GM23338 (cell line): ENCODE results near the gene PDK3.

Experiments
- CREB1 ChIP-seq: fragments of 250-450 bp; sonication (Bioruptor Pico); IDR thresholded peaks from 2 replicates; pipeline ENCODE4 v1.5.0; 2020; ENCODE audit warnings: low read depth, mild to moderate bottlenecking, moderate library complexity
- EZH2 ChIP-seq: fragments of 200-600 bp; sonication (generic); IDR thresholded peaks from one replicate; pipeline ENCODE4 v1.8.0; 2017; ENCODE audit warnings: antibody characterized with exemption, mild to moderate bottlenecking, low read depth; ENCODE audit not compliant: unreplicated experiment
- EZH2phosphoT487 ChIP-seq: fragments of 200-600 bp; sonication (generic); IDR thresholded peaks from one replicate; pipeline ENCODE4 v1.8.1; 2018; ENCODE audit warnings: antibody characterized with exemption; ENCODE audit not compliant: unreplicated experiment
- JUNB ChIP-seq: IDR thresholded peaks from one replicate; pipeline ENCODE4 v1.6.1; 2016; ENCODE audit warnings: antibody characterized with exemption; ENCODE audit not compliant: unreplicated experiment
- POLR2AphosphoS5 ChIP-seq: IDR thresholded peaks from 2 replicates; pipeline ENCODE4 v1.6.1; 2016; ENCODE audit warnings: antibody characterized with exemption, low read depth
- STAT1 ChIP-seq: IDR thresholded peaks from one replicate; pipeline ENCODE4 v1.6.1; 2016; ENCODE audit warnings: antibody characterized with exemption; ENCODE audit not compliant: unreplicated experiment
- ZNF114 ChIP-seq: fragments of 250-450 bp; sonication (Bioruptor Pico); IDR thresholded peaks from 2 replicates; pipeline ENCODE4 v1.5.0; 2020; ENCODE audit warnings: mild to moderate bottlenecking, moderate library complexity
- TF ChIP-seq, protein P1 (sequence below), 2 experiments: fragments of 200-600 bp in 1 of 2; sonication (generic) in 1 of 2; conservative IDR thresholded peaks; 2 replicates each; pipeline versions ENCODE4 v1.5.1 to v1.6.1; 2016 to 2017; ENCODE audit warnings: antibody characterized with exemption in 2 of 2, low read depth in 2 of 2, mild to moderate bottlenecking in 2 of 2, moderate library complexity in 1 of 2
- TF ChIP-seq, protein P2 (sequence below): IDR thresholded peaks from one replicate; pipeline ENCODE4 v1.6.1; 2018; ENCODE audit warnings: antibody characterized with exemption; ENCODE audit not compliant: unreplicated experiment

DNA sequence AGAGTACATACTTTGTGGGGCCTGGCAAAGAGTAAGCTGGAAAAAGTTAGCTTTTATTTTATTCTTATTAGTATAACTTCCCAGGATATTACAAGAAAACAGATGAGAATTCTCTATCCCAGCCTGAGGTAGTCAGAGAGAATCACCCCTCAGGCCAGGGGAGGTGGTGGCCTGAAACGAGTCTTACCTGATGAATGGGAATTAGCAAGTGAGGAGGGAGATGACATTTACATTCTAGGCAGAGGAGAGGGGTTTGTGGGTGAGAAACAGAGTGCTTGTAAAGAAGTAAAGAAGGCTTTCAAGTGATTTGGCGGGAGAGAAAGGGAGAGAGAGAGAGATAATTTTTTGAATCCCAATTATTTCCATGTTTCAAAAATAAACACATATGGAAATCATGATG lies 39.3 kb upstream of the PDK3 start:
- TF ChIP-seq, protein P1, sequence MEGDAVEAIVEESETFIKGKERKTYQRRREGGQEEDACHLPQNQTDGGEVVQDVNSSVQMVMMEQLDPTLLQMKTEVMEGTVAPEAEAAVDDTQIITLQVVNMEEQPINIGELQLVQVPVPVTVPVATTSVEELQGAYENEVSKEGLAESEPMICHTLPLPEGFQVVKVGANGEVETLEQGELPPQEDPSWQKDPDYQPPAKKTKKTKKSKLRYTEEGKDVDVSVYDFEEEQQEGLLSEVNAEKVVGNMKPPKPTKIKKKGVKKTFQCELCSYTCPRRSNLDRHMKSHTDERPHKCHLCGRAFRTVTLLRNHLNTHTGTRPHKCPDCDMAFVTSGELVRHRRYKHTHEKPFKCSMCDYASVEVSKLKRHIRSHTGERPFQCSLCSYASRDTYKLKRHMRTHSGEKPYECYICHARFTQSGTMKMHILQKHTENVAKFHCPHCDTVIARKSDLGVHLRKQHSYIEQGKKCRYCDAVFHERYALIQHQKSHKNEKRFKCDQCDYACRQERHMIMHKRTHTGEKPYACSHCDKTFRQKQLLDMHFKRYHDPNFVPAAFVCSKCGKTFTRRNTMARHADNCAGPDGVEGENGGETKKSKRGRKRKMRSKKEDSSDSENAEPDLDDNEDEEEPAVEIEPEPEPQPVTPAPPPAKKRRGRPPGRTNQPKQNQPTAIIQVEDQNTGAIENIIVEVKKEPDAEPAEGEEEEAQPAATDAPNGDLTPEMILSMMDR (conservative IDR thresholded peaks at IDR 0.05; ENCODE audit: low read depth in 2 of 2), result no peak
- no peak for TF ChIP-seq POLR2AphosphoS5
- TF ChIP-seq EZH2phosphoT487, result no peak
- TF ChIP-seq EZH2, result no peak
- TF ChIP-seq CREB1 (CRISPR knock-in tag), result no peak
- no peak for TF ChIP-seq ZNF114 (CRISPR knock-in tag)
- TF ChIP-seq, protein P2, sequence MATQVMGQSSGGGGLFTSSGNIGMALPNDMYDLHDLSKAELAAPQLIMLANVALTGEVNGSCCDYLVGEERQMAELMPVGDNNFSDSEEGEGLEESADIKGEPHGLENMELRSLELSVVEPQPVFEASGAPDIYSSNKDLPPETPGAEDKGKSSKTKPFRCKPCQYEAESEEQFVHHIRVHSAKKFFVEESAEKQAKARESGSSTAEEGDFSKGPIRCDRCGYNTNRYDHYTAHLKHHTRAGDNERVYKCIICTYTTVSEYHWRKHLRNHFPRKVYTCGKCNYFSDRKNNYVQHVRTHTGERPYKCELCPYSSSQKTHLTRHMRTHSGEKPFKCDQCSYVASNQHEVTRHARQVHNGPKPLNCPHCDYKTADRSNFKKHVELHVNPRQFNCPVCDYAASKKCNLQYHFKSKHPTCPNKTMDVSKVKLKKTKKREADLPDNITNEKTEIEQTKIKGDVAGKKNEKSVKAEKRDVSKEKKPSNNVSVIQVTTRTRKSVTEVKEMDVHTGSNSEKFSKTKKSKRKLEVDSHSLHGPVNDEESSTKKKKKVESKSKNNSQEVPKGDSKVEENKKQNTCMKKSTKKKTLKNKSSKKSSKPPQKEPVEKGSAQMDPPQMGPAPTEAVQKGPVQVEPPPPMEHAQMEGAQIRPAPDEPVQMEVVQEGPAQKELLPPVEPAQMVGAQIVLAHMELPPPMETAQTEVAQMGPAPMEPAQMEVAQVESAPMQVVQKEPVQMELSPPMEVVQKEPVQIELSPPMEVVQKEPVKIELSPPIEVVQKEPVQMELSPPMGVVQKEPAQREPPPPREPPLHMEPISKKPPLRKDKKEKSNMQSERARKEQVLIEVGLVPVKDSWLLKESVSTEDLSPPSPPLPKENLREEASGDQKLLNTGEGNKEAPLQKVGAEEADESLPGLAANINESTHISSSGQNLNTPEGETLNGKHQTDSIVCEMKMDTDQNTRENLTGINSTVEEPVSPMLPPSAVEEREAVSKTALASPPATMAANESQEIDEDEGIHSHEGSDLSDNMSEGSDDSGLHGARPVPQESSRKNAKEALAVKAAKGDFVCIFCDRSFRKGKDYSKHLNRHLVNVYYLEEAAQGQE, result no peak
- no peak for TF ChIP-seq JUNB
- TF ChIP-seq STAT1, result no peak
